ENCODE data around the gene MMRN1.
"Not testable (repeated sequence)": the region's sequence is repeated elsewhere in the genome, so short reads cannot be mapped to it uniquely, and the experiment has no call there.

MMRN1 gene

DNA sequence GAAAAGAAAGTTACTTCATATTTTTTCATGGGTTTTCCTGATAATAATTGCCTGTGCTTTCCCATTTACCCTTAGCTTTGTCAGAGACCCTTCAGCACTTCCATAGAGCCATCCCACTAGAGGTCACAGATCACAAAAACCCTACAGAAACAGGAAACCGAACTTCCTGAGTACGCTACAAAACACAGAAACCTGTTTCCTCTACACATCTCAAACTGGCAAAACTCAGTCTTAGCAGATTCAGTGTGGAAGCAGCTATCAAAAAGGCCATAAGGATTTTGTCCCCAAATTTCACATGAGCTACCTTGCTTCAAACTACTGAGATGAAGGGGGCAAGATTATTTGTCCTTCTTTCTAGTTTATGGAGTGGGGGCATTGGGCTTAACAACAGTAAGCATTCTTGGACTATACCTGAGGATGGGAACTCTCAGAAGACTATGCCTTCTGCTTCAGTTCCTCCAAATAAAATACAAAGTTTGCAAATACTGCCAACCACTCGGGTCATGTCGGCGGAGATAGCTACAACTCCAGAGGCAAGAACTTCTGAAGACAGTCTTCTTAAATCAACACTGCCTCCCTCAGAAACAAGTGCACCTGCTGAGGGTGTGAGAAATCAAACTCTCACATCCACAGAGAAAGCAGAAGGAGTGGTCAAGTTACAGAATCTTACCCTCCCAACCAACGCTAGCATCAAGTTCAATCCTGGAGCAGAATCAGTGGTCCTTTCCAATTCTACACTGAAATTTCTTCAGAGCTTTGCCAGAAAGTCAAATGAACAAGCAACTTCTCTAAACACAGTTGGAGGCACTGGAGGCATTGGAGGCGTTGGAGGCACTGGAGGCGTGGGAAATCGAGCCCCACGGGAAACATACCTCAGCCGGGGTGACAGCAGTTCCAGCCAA is at the start of gene MMRN1:
Gene MMRN1, plus strand, starts transcription at position 206 of the 902 bp plus-strand sequence. Its CDS starts 118 bp downstream, at position 324.
- no peak for DNase-seq (ENCODE audit: low spot score)

DNA sequence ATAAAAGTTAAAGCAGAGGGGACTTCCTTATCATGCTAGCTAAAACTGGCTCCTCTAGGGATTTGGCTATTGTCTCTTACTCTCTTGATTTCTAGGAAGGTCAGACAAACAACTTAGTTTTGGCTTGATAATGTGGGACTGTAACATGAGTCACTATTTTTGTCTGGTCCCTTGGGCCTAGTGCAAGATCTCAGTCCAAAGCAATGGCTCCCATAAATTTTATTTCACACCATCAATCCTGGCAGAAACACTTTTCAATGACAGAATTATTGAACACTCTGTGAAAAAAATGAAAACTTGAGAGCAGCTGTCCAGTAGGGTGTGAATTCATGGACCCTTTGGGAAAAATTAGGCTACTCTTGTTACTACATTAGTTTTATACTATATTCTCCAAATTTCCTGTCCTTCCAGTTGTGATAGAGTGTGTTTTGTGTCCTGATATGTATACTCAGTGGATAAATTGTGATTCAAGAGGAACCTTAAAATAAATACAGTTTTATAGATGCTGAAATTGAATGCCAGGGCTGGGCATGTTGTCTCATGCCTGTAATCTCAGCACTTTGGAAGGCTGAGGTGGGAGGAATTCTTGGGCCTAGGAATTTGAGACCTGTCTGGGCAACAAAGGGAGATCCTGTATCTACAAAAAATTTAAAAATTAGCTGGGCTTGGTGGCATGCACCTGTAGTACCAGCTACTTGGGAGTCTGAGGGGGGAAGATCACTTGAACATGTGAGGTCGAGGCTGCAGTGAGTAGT is 46.9 kb upstream of the MMRN1 start:
- no peak for DNase-seq (ENCODE audit: low spot score)

DNA sequence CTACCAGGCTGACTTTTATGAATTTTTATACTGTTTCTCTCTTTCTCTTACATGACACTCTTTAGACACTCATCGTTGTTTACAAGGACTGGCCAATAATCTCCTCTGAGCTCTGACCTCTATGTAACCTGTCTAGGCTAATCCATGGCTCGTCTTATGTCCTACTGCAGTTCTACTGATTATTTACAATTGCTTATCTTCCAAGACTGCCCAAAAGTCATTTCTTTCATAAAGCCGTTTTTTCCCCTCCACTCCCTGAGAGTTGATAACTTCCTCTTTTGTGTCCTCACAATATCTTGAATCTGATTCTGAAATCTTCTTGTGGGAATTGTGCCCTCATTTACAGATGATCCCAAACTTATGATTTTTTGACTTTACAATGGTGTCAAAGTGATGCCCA is 39.4 kb upstream of the MMRN1 start:
- DNase-seq (ENCODE audit: low spot score) = no peak

DNA sequence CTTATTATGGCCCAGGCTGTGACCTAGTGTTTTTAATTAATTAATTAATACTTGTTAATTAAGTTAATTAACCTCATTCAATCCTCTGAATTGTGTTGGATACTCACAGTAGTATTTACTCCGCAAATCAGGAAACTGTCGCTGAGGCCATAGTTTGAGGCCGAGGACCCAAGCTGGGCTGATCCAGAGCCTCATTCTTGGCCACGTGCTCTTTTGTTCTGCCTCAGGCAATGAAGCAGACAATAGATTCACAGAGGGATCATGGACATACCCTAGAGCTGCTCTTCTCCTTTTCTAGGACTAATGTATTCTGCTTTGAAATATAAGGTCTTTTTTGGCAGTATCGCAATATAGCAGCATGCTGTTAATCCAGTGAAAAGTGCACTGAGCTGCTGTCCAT is 33.7 kb upstream of the MMRN1 start:
- DNase-seq (ENCODE audit: low spot score) = no peak

GRCh38 chr4:89863533-89863932 is 31.1 kb upstream of the MMRN1 start:
- DNase-seq (ENCODE audit: low spot score) = no peak

- DNase-seq (ENCODE audit: low spot score) = no peak
Measured at GRCh38 chr4:89868276-89868675, 26.4 kb upstream of the MMRN1 start.

- DNase-seq (ENCODE audit: low spot score) = no peak
Measured at GRCh38 chr4:89868999-89869589, 25.6 kb upstream of the MMRN1 start.

DNA sequence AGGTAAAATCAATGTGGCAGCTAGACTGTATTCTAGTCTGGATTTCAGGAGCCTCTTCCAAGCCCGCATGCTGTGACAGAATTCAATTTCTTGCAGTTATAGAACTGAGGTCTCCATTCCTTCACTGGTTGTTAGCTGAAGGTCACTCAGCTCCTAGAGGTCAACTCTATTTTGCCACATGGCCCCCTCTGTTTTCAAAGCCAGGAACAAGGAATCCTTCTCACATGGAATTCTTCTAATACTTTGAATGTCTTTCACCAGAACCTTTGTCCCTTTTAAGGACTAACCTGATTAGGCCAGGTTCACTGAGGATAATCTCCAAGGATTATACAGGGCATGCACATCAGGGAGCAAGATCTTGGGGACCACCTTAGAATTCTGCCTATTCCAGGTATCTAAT is 23.4 kb upstream of the MMRN1 start:
- no peak for DNase-seq (ENCODE audit: low spot score)

DNA sequence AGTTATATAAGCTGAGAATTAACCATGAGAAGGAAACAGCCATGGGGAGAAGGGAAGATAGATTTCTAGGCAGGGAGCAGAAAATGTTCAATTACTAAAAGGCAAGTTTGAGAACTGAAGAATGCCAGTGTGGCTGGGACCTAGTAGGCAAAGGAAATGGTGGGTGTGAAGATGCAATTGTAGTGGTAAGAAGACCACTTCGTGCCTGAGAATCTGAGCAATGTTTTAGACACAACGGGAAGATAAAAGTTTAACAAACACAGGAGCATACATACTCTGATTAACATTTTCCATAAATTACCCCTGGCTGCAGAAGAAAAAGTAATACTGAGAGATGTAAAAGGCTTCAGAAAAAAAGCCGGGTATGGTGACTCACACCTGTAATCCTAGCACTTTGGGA is 18.1 kb upstream of the MMRN1 start:
- no peak for DNase-seq (ENCODE audit: low spot score)

DNA sequence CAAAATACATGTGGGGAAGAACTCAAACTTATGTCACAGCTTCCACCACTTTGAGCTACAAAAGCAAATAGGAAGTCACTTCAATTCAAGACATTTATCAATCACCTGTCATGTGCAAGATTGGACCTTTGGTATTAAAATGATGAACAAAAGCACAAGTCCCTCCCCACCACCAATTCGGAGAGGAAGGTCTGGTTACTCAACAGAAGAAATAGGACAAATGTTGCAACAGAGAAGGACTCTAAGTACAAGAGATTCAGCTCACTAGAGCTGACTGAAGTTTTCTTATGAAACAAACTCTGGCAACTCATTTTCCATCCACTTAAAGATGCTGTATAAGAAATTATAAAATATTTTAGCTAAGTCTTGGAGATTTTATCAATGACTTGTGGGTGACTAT is 16.0 kb upstream of the MMRN1 start:
- DNase-seq (ENCODE audit: low spot score) = no peak

GRCh38 chr4:89879215-89879614 is 15.4 kb upstream of the MMRN1 start:
- DNase-seq (ENCODE audit: low spot score) = no peak

DNA sequence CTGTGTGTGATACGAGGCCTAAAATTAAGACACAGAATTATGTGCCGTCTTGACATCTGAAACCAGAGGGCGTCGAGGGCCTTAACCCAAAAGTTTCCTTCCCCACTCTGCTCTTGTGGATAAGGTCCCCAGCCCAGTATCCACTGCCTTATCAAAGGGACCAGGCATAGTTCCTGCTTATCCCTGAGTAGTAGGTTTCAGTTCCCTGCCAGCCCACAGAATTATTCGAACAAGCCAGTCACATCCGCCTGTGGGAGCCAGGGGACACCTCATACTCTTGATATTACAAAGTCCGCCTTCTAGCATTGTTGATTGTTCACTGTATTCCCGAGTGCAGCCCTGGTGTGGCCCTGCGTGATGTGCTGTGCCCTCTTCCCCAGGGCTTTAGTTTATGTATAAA is 5.4 kb upstream of the MMRN1 start:
- DNase-seq (ENCODE audit: low spot score) = no peak

- no peak for DNase-seq (ENCODE audit: low spot score)
Measured at GRCh38 chr4:89897867-89898266, 3.2 kb downstream of the MMRN1 start.

DNA sequence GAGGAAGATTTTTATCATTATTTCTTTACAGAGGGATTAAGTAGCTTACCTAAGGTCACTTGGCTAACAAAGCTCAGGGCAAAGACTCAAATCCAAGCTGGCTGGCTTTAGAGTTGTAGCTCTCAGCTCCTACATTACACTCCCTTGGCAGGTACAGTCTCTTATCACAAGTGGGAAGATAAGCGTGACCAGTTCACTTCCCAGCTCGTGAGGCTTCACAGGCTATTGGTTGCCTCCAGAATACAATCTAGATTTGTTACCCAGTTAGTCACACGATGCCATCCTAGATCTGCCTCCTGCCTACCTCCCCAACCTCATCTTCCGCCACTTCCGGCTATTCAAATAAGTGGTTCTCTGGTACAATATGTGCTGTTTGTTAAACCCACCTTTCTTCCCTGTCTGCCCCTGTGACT is 3.7 kb downstream of the MMRN1 start:
- DNase-seq (ENCODE audit: low spot score) = no peak

DNA sequence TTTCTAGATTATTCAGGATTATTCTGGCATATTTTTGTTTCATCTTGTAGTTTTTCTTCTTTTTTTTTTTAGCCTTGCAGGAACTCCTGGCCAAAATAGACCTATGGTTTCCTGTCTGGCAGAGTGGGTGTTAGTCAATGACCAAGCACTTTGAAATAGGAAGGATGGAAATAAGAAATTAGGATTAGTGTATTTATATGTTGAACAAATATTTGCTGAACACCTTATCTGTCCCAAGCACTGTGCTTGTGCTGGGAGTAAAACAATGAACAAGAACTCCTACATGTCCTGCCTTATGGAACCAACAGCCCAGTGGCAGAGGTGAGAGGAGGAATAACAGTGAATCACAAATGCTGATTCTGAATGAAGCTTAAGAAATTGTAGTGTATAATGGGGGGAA is 4.5 kb downstream of the MMRN1 start:
- DNase-seq (ENCODE audit: low spot score) = no peak

GRCh38 chr4:89899854-89900253 is 5.2 kb downstream of the MMRN1 start:
- no peak for DNase-seq (ENCODE audit: low spot score)

DNA sequence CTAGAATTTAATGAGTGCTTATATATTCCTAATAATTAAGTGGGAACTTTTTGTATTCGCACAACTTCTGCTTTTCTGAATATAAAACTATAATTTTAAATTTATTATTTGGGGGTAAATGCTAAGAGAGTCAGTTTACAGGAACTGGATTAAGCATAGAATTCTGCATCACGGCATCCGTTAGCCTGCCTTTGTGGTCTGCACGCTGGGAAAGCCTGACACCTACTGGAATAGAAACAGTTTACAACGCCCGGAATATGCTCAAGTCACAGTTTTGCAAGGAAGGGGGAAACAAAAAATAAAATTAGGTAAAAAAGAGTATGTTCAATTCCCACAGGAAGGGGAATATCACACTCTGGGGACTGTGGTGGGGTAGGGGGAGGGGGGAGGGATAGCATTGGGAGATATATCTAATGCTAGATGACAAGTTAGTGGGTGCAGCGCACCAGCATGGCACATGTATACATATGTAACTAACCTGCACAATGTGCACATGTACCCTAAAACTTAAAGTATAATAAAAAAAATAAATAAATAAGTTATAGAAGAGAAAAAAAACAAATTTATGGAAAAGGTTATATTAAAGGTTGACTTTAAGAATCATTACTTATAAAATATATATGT is 7.3 kb downstream of the MMRN1 start:
- DNase-seq (ENCODE audit: low spot score) = not testable (repeated sequence)

- no peak for DNase-seq (ENCODE audit: low spot score)
Measured at GRCh38 chr4:89904524-89904923, 9.9 kb downstream of the MMRN1 start.

DNA sequence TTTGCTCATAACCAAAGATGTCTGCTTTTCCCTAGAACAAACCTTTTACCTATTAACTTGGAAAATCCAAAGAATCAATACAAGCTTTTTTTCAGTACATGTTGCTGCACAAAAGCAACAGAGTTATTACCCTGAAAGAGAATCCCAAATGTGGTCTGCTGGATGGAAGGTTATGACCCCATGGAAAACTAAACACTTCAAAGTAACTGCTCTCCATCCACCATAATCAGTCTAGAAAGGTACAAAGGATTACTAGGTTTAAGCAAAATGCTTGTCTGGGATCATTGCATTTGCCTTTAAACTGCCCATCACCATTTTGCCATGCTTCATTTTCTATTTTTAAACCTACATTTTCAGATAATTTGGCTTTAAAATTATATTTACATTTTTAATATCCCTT is 11.7 kb downstream of the MMRN1 start:
- no peak for DNase-seq (ENCODE audit: low spot score)

DNA sequence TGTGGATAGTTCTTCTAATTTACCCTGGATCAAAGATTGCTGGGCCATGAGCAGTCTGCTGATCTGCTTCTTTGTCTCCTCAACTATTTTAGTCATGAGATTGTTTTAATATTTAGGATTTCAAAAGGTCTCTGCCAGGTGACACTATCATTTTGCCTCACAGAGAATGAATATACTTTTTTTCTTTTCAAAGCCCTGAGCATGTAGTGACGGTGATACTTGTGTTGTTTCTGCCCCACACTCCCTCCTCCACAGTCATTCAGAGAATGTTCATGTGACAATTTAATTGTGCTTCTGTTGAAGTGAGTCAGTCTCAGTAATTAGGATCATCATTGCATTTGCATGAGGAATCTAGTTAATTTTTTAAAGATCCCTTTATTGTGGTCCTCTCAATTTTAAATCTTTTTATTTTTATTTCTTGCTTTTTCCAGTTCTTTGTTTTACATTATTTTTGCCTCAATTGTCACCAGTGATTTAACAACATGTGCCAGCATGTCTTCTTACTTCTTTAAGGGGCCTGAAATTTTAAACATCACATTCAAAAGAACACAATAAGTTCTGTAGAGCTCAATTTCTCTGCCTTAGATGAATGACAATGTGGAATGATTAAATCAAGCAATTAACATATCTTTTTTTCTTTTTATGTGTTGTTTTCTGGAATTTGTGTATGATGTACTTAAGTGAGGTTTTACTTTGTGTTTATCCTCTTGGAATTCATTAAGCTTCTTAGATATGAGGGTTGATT is 12.3 kb downstream of the MMRN1 start:
- no peak for DNase-seq (ENCODE audit: low spot score)

- DNase-seq (ENCODE audit: low spot score) = no peak
Measured at GRCh38 chr4:89909889-89910288, 15.2 kb downstream of the MMRN1 start.

GRCh38 chr4:89913623-89914022 is 19.0 kb downstream of the MMRN1 start:
- DNase-seq (ENCODE audit: low spot score) = no peak

Data from HuH-7 (cell line).